Measurements from ENCODE around the gene ETS1. TPM values are rescaled to one million over a fixed set of nuclear protein-coding genes. Genes with fewer than 3 reads are reported as not detected.
A peak's percentile ranks its signal among the peaks of the same experiment; 100 is the strongest.

ETS1 gene
- total and polyA plus RNA-seq, 12 donors, result 9.6 to 61.7 (median 43.1) TPM

GRCh38 chr11:128547946-128548648 is 39.3 kb downstream of the ETS1 start:
- no peak for TF ChIP-seq POLR2A (IDR thresholded peaks at IDR 0.05)
- TF ChIP-seq, protein P1, sequence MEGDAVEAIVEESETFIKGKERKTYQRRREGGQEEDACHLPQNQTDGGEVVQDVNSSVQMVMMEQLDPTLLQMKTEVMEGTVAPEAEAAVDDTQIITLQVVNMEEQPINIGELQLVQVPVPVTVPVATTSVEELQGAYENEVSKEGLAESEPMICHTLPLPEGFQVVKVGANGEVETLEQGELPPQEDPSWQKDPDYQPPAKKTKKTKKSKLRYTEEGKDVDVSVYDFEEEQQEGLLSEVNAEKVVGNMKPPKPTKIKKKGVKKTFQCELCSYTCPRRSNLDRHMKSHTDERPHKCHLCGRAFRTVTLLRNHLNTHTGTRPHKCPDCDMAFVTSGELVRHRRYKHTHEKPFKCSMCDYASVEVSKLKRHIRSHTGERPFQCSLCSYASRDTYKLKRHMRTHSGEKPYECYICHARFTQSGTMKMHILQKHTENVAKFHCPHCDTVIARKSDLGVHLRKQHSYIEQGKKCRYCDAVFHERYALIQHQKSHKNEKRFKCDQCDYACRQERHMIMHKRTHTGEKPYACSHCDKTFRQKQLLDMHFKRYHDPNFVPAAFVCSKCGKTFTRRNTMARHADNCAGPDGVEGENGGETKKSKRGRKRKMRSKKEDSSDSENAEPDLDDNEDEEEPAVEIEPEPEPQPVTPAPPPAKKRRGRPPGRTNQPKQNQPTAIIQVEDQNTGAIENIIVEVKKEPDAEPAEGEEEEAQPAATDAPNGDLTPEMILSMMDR (IDR thresholded peaks at IDR 0.05), result no peak
- 39 to 53% (median 43%) methylated on average over 11 of the region's 11 CpGs for WGBS, 4 donors
- intact Hi-C loops (cut with DNase I), result no loop called here

GRCh38 chr11:128546916-128547315 is 40.4 kb downstream of the ETS1 start:
- Histone ChIP-seq H3K36me3 (replicated peaks in 1 of 2) (no peaks in the 10 kb centered on the region), H3K27me3 (no peaks in the 10 kb centered on the region), H3K27ac (peak overlapping the region in 1 of 5 donors; percentile 44), H3K9me3 (replicated peaks in 1 of 3) (no peaks in the 10 kb centered on the region), H3K4me3 (no peak overlapping the region), H3K4me1 (replicated peaks in 1 of 2) (peaks cover 10 to 12% of the 10 kb centered on the region in 2 donors)
- TF ChIP-seq POLR2A (IDR thresholded peaks at IDR 0.05), result no peak
- TF ChIP-seq, protein P1 (IDR thresholded peaks at IDR 0.05), result no peak
- intact Hi-C loops (cut with DNase I), result no loop called here
- 66 to 89% (median 77%) methylated on average over 2 of the region's 2 CpGs for WGBS, 4 donors
- DNase-seq, result no peak

More at GRCh38 chr11:128547946-128548648, 39.3 kb downstream of the ETS1 start:
- H3K9me3 ChIP-seq (replicated peaks in 1 of 3), result no peaks in the 10 kb centered on the region
- peak overlapping the region in 3 of 5 donors; percentile 4 to 74 (median 43) for H3K27ac ChIP-seq
- H3K36me3 ChIP-seq (replicated peaks in 1 of 2), result no peaks in the 10 kb centered on the region
- peak overlapping the region in 2 of 4 donors; percentile 48 to 49 for H3K4me3 ChIP-seq
- DNase-seq, result no peak
- no peaks in the 10 kb centered on the region for H3K27me3 ChIP-seq
- H3K4me1 ChIP-seq (replicated peaks in 1 of 2), result peaks cover 10 to 14% of the 10 kb centered on the region in 2 donors

DNA sequence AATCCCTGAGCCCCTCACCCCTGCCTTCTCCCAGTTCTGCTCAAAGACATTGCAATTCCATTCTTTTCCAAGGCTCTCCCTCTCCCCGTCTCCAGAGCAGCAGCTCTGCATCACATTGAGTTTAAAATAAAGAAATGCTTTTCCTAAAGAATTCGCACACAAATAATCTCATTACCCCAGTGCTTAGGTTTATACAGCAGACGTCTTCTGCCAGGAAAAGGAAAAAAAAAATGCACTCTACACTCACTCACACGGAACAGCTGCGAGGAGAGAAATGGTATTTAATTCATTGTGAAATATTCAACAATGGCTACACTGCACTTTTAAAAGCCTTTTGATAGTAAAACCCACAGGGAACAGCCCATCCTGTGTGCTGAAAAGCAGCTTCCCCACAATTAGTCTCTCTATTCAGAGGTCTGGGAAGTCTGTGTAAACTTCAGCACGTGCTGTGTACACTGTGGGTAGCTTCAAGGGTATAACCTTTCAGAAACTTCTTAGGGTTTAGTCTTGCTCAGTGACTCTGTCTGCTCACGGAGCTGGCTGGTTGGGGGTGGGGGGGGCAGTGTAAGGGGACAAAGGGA is 42.8 kb downstream of the ETS1 start:
- Histone ChIP-seq H3K36me3 (replicated peaks in 1 of 2) (no peaks in the 10 kb centered on the region), H3K9me3 (replicated peaks in 1 of 3) (no peaks in the 10 kb centered on the region), H3K4me3 (no peak overlapping the region), H3K27me3 (no peaks in the 10 kb centered on the region), H3K4me1 (replicated peaks in 1 of 2) (peaks cover 10 to 12% of the 10 kb centered on the region in 2 donors), H3K27ac (peak overlapping the region in 1 of 5 donors; percentile 40)
- intact Hi-C loops (cut with DNase I), result no loop called here
- TF ChIP-seq, protein P1 (IDR thresholded peaks at IDR 0.05), result no peak
- no peak for TF ChIP-seq POLR2A (IDR thresholded peaks at IDR 0.05)
- no peak for DNase-seq
- WGBS, 4 donors, result 9 to 19% (median 15%) methylated on average over 7 of the region's 7 CpGs

GRCh38 chr11:128540469-128540868 is 46.9 kb downstream of the ETS1 start:
- Histone ChIP-seq H3K36me3 (replicated peaks in 1 of 2) (no peaks in the 10 kb centered on the region), H3K4me1 (replicated peaks in 1 of 2) (no peaks in the 10 kb centered on the region), H3K9me3 (replicated peaks in 1 of 3) (no peaks in the 10 kb centered on the region), H3K27me3 (no peaks in the 10 kb centered on the region), H3K4me3 (no peak overlapping the region), H3K27ac (no peak overlapping the region)
- TF ChIP-seq, protein P1 (IDR thresholded peaks at IDR 0.05), result no peak
- no peak for TF ChIP-seq POLR2A (IDR thresholded peaks at IDR 0.05)
- intact Hi-C loops (cut with DNase I), result no loop called here
- 60 to 71% (median 69%) methylated on average over 6 of the region's 6 CpGs for WGBS, 4 donors
- no peak for DNase-seq

All from adrenal gland (tissue), 12 donors.